ENCODE data around the gene GPR42. TPM values are rescaled to one million over a fixed set of nuclear protein-coding genes. Genes with fewer than 3 reads are reported as not detected.

Gene GPR42
- polyA plus RNA-seq, 2 of the 4 experiments (the other 2 are of a cell fraction), result not detected

DNA sequence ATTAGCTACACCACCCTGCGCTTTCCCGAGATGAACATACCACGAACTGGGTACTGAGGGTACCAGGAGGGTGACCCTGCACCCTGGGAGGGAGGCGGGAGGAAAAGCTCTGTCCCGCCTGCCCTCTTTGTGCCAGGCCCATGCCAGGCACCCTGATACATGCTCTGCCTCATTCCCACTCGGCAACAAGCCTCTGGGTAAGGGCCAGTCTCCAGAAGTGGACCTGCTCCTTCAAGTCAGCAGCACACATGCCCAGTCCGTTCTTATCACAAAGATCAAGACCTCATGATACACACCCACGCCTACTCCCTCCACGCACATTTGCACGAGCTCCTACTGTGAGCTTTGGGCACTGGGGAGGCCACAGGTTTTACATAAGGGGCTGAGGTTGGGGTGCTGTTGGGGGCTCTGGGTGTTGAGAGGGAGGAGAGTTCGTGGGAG, 25.2 kb upstream of the GPR42 start:
- no peaks in the 10 kb centered on the region for H3K9me3 ChIP-seq
- ATAC-seq (no peak), FAIRE-seq (no peak), DNase-seq (ENCODE audit: low read depth in 1 of 2, low spot score in 1 of 2) (no peak)
- POLR2A ChIA-PET, result no interaction called here
- WGBS (ENCODE audit: missing lambda C conversion rate), result 13% methylated on average over 11 of the region's 11 CpGs
- no peak for TF ChIP-seq EHF (CRISPR knock-in tag; IDR thresholded peaks at IDR 0.05)
- CTCF ChIA-PET, result interaction anchor here (0.6 to 15.0 kb wide), 9 partner anchors 7 to 150 kb away, joined by 3 to 368 read pairs (median 5); no protein-coding TSS in a partner anchor
- no peak overlapping the region for H3K4me2 ChIP-seq
- no peak overlapping the region for H3K27ac ChIP-seq
- no peaks in the 10 kb centered on the region for H3K4me1 ChIP-seq
- H3K4me3 ChIP-seq, result no peak overlapping the region

DNA sequence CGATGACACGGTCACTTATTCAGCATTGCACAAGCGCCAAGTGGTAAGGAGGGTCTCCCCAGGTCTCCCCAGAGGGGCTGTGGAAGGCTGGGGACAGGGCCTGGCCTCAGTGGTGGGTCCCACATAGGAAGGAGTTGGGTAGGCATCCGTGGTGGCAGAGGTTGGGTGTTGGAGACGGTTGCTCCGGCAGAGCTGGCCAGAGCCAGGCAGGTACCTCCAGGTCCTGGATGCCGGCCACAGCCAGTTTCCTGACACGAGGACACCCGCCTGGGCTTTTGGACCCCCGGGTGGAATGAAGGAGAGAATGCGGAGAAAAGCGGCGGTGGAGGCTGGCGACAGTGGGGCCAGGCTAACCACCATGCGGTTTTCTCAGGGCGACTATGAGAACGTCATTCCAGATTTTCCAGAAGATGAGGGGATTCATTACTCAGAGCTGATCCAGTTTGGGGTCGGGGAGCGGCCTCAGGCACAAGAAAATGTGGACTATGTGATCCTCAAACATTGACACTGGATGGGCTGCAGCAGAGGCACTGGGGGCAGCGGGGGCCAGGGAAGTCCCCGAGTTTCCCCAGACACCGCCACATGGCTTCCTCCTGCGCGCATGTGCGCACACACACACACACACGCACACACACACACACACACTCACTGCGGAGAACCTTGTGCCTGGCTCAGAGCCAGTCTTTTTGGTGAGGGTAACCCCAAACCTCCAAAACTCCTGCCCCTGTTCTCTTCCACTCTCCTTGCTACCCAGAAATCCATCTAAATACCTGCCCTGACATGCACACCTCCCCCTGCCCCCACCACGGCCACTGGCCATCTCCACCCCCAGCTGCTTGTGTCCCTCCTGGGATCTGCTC, 24.4 kb upstream of the GPR42 start:
- no peak for ATAC-seq
- no peak for DNase-seq (ENCODE audit: low read depth in 1 of 2, low spot score in 1 of 2)
- no peak overlapping the region for H3K27ac ChIP-seq
- ChIA-PET POLR2A (no interaction called here), CTCF (interaction anchor here (1.2 to 15.0 kb wide), 7 partner anchors 11 to 164 kb away, joined by 3 to 368 read pairs (median 5); no protein-coding TSS in a partner anchor)
- TF ChIP-seq RFX5 (IDR thresholded peaks at IDR 0.05), result no peak
- TF ChIP-seq, protein P1, sequence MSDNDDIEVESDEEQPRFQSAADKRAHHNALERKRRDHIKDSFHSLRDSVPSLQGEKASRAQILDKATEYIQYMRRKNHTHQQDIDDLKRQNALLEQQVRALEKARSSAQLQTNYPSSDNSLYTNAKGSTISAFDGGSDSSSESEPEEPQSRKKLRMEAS (IDR thresholded peaks at IDR 0.05), result no peak
- TF ChIP-seq HOXB5 (CRISPR knock-in tag; IDR thresholded peaks at IDR 0.05), result no peak
- TF ChIP-seq NPAS2 (CRISPR knock-in tag; IDR thresholded peaks at IDR 0.05; ENCODE audit: borderline replicate concordance), result no peak
- TF ChIP-seq CBX8 (IDR thresholded peaks at IDR 0.05), result no peak
- TF ChIP-seq KDM1A (IDR thresholded peaks at IDR 0.05; ENCODE audit: low read depth), result no peak
- no peak for TF ChIP-seq ELK1 (IDR thresholded peaks at IDR 0.05; ENCODE audit: low read depth, low read length)
- no peak for TF ChIP-seq ZSCAN20 (CRISPR knock-in tag; IDR thresholded peaks at IDR 0.05)
- no peak for TF ChIP-seq FOXS1 (CRISPR knock-in tag; IDR thresholded peaks at IDR 0.05)
- no peak for TF ChIP-seq ZFP36 (IDR thresholded peaks at IDR 0.05; ENCODE audit: borderline replicate concordance, partially characterized antibody)
- no peaks in the 10 kb centered on the region for H3K9me3 ChIP-seq
- 37% methylated on average over 28 of the region's 28 CpGs for WGBS (ENCODE audit: missing lambda C conversion rate)
- H3K4me1 ChIP-seq, result no peaks in the 10 kb centered on the region
- no peak overlapping the region for H3K4me2 ChIP-seq
- H3K4me3 ChIP-seq, result no peak overlapping the region
- FAIRE-seq, result no peak

DNA sequence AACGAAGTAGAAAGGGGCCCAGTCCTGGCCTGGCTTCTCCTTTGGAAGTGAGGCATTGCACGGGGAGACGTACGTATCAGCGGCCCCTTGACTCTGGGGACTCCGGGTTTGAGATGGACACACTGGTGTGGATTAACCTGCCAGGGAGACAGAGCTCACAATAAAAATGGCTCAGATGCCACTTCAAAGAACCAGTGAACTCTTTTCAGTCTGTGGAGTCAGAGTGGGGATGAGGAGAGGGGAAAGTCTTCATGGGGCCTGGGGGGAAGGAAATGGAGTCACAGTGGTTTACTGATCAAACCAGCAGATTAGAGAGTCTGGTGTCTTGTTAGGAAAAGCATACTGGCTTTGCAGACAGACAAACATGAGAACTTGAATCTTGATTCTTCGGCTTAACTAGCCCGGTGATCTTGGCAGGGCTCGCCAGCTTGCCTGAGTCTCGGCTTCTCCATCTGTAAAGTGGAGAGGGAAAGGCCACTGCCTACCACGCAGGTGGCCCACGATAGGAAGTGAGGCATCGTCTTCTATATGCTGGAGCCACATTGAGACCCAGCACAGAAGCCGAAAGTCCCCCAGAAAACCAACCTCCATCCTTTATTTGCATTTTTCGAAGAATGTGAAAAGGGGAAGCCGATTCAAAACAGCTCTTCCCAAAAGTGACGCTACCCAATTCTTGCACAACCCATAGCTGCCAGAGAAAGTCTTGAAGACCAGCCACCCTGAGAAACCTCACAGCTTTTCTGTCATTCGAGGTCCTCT, 23.5 kb upstream of the GPR42 start, which contains the start of gene FFAR1:
Gene FFAR1, plus strand, starts transcription at position 732 of the 759 bp plus-strand sequence. CDS start 3,650 bp downstream, outside the sequence.
- DNase-seq (ENCODE audit: low read depth in 1 of 2, low spot score in 1 of 2) (no peak), FAIRE-seq (no peak), ATAC-seq (no peak)
- WGBS (ENCODE audit: missing lambda C conversion rate), result 44% methylated on average over 18 of the region's 18 CpGs
- Histone ChIP-seq H3K4me3 (no peak within 1 kb of the TSS), H3K4me2 (no peak within 1 kb of the TSS), H3K27ac (no peak within 1 kb of the TSS), H3K9me3 (no peaks in the 10 kb centered on the region), H3K4me1 (no peaks in the 10 kb centered on the region)
- ChIA-PET POLR2A (no interaction called here), CTCF (interaction anchor here (1.1 to 15.0 kb wide), 7 partner anchors 12 to 163 kb away, joined by 3 to 368 read pairs (median 5); partner anchors contain the start of gene KRTDAP)
- TF ChIP-seq MYC (IDR thresholded peaks at IDR 0.05; ENCODE audit: borderline replicate concordance, low read length), result no peak
- TF ChIP-seq SMC3 (IDR thresholded peaks at IDR 0.05), result no peak
- no peak for TF ChIP-seq BHLHE40 (IDR thresholded peaks at IDR 0.05; ENCODE audit: low read depth, low read length)
- TF ChIP-seq HMGXB4 (CRISPR knock-in tag; IDR thresholded peaks at IDR 0.05; ENCODE audit: borderline replicate concordance), result no peak
- TF ChIP-seq CBX8 (IDR thresholded peaks at IDR 0.05), result no peak
- no peak for TF ChIP-seq E2F6 (IDR thresholded peaks at IDR 0.05; ENCODE audit: borderline replicate concordance, low read depth)
